PC-3 (cell line): ENCODE measurements around the gene PRKAB2.

Source experiments
- CTCF ChIP-seq: fragments of 300-600 bp; sonication (generic); conservative IDR thresholded peaks from 2 replicates; pipeline ENCODE4 v1.5.1; 2017; ENCODE audit warnings: antibody characterized with exemption, low read depth, mild to moderate bottlenecking, low read length
- EZH2 ChIP-seq: fragments of 300-600 bp; sonication (generic); IDR thresholded peaks from one replicate; pipeline ENCODE4 v1.6.1; 2017; ENCODE audit warnings: antibody characterized with exemption, mild to moderate bottlenecking, low read length; ENCODE audit not compliant: unreplicated experiment
- EZH2phosphoT487 ChIP-seq: fragments of 300-600 bp; sonication (generic); IDR thresholded peaks from 2 replicates; pipeline ENCODE4 v1.6.1; 2018; ENCODE audit warnings: mild to moderate bottlenecking, antibody characterized with exemption, low read length, borderline replicate concordance

DNA sequence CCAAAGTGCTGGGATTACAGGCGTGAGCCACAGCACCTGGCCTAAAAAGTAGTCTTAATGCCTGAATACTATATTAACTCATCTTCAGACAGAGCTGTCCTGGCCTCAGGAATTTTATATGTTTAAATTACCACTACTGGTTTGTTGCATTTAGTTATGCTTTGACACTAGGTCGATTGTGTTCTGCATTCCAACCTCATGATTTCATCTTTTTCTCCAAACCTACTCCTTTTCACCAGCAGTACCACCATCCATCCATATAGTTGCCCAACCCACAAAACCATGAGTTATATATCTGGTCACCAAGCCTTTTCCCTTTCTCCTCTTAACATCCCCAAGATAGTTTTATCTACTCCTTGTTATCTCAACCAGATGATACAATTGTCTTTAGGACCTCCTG lies 30.3 kb upstream of the PRKAB2 start:
- TF ChIP-seq CTCF (no peak), EZH2 (no peak), EZH2phosphoT487 (no peak)
